GM18526 (cell line): ENCODE results near the gene TLX2.

ENCODE experiments used
- POLR2A ChIP-seq: IDR thresholded peaks from 3 replicates; pipeline ENCODE4 v1.6.1; 2011; ENCODE audit not compliant: insufficient read length; ENCODE audit errors: extremely low read depth

TLX2 gene

DNA sequence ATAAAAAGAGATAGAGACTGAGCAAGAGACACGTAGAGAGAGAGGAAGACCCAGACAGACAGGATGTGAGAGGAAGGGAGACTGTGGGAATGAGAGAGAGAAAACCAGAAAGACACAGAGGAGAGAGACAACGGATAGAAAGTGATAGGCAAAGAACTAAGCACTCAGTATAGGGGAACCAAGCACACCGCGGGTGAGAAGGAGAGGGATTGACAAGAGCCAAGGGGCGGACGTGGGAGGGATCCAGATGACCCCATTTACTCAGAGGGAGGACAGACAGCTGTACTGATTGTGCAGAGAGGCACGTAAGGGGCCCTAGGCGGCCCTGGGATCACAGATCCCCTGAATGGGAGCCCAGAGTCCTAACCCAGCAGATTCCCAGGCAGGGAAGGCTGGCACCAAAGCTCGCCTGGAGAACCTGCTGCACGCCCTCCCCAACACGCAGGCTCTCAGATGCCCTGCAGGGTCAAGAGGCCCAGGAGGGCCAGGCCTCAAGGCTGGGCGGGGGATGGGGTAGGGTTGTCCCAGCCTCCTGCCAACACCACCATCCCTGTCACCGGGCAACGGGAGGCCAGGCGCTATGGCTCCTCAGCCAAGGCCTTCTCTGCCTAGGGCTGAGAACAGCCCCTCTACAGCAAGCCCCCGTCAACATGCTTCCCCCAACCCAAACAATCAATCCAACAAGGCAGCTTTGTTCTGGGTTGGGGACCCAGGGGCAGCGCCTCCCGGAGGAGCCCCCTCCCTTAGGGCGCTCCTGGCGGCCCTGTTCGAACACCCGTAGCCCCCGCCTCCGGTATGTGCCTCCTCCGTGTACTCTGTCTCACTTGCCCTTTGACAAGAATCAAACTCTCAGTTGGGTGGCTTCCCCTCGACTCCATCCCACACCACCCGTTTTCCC is 38.9 kb downstream of the TLX2 start:
- no peak for TF ChIP-seq POLR2A

GRCh38 chr2:74553892-74554819 is 39.9 kb downstream of the TLX2 start, which contains the start of the genes DOK1 and LOXL3:
TSS of gene DOK1 (plus strand) at chr2:74554720. CDS start at chr2:74554755, 35 bp downstream.
TSS of gene LOXL3 (minus strand) at chr2:74553942. CDS start at chr2:74552634, 1,308 bp downstream.
- peak; percentile 68 for TF ChIP-seq POLR2A

DNA sequence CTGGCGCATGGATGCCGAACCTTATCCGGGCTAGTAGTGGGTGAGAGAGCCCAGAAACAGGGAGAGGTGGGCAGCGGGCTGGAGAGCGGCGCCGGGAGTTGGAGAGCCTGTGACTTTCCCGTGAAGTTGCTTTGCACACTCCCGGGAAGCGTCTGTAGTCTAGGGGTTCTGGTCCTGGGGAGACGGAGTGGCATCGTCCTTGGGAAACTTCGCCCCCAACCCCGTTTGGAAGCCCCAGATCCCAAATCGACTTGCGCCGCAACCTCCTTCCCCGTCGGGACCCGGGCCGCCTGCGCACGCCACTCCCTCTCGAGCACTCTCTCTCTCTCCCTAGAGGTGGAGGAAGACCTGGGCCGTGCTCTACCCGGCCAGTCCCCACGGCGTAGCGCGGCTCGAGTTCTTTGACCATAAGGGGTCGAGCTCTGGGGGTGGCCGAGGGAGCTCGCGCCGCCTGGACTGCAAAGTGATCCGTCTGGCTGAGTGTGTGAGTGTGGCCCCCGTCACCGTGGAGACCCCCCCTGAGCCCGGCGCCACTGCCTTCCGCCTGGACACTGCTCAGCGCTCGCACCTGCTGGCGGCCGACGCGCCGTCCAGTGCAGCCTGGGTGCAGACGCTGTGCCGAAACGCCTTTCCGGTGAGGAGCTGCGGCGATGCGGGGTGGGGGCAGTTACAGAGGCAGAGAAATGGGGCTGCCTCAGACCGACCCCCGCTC is 40.7 kb downstream of the TLX2 start:
- TF ChIP-seq POLR2A, result peak; percentile 21

GRCh38 chr2:74555610-74556103 is 41.4 kb downstream of the TLX2 start:
- TF ChIP-seq POLR2A, result no peak

DNA sequence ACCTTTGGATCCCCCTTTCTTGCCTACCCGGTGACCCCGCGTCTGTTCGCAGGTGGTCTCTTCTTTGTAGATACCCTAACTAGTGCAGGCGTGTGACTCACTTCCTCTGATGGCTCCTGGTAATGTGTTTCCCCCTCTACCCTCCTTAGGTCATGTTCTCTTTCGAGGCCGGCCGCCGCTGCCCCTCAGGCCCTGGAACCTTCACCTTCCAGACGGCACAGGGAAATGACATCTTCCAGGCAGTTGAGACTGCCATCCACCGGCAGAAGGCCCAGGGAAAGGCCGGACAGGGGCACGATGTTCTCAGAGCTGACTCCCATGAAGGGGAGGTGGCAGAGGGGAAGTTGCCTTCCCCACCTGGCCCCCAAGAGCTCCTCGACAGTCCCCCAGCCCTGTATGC is 41.9 kb downstream of the TLX2 start:
- no peak for TF ChIP-seq POLR2A

DNA sequence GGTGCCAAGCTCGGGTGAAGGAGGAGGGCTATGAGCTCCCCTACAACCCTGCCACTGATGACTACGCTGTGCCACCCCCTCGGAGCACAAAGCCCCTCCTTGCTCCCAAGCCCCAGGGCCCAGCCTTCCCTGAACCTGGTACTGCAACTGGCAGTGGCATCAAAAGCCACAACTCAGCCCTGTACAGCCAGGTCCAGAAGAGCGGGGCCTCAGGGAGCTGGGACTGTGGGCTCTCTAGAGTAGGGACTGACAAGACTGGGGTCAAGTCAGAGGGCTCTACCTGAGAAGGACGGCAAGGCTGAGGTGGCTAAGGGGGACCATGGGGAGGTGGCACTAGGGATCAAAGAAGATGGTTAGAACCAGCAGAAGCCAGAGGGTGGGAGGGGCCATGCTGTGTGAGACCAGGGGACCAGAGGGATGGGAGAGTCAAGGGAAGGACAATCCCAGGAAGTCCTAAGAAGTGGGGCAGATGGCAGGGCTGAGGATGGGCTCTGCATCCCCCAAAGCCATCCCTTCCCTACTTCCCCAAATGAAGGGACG is 42.7 kb downstream of the TLX2 start:
- no peak for TF ChIP-seq POLR2A

DNA sequence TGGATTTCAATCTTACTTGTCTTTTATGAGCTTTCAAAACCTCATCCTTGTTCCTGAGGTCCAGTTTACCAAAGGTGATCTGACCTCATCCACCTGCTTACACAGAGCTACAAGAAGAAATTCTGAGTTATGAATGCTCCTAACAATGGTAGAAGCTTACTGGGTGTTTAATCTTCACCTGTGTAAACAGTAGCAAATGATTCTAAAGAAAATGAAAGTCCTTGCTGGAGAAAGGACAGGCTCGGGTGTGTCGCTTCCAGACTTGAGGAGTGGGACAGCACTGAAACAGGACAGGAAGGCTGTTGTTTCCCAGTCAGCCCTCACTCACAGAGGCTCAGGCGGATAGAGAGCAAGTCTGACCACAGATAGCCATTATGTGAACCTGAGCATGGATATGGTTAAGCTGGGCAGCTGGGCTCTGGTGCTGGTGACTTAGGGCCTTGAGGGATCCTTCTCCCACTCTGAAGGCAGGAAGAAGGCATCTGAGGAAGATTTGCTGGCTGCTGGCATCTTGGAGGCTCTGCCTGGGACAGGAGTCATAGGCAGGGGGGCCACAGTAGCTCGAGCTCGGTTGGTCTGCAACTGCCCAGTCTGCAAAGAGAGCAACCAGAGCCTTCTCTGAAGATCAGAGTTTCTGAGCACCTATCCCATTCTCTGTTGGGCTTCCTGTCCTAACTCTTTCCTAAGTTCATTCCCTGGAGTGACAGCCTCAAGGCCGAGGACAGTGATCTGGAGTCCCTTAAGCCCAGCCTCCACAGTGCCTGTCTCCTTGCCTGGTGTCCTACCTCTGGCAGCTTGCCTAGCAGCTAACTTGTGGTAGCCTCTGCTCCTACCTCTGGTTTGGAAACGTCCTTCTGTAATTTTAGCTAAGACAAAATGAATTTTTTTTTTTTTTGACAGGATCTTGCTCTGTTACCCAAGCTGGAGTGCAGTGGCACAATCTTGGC is 44.3 kb downstream of the TLX2 start:
- no peak for TF ChIP-seq POLR2A

DNA sequence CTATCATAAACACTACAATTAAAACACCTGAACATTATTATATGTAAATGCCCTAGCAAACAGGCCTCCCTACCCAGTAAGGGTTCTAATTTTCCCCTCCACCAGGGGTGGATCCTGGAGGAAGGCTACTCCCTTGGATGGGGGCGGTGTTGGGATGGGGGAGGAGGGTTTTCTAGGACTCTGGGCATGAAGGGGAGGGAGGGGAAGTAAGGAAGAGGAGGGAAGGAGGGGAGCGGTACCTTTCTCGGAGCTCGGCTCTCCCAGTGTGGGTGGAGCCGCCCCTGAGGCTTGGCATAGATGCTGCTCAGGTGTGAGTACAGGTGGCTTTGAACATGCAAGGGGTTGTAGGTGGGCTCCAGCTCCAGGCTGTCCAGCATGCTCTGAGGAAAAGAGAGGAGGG is 45.7 kb downstream of the TLX2 start:
- TF ChIP-seq POLR2A, result no peak

DNA sequence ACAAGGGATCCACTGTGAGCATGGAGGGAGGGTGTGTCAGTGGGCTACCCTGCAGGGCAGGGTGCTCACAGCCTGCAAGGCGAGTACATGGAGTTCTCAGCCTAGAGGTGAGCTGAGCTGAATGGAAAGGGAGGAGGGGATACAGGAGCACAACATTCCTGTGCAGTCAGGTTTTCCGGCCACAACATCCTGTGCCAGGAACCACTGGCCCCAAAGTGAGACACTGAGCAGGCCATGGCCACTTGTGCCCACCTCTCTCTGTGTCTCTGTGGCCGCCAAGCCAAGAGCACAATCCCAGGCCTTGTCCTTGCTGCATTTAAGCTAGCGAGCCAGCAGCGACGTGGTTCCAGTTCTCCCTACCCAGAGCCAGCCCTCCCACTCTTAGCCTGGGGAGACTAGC is 46.3 kb downstream of the TLX2 start:
- TF ChIP-seq POLR2A, result no peak

DNA sequence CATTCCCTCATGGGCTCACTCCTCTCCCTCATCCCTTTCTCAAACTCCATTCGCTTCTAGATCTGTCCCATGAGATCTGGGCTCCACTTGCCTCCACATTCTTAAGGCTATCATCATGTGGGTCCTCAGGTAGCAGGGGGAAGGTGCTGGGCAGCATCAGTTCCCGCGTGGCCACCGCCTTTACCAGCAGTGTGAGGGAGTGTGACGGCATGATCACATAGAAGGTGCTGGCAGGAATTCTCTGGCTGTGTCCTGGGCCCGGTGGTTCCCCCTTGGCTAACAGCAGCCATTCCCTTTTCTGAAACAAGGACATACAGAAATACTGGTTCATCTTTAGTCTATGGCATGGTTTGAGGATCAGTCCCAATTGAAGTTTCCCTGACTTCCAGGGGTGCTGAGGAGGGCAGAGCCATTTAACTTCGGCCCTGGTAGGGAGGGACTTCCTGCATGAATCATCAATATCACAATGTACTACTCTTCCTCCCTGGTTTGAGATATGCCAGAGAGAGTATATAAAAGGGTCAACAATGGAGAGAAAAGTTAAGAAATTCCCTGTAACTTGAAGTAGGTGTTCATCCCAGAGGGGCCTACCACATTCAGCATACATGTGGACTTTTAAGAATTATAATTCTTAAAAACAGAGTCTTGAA is 48.0 kb downstream of the TLX2 start:
- TF ChIP-seq POLR2A, result no peak

DNA sequence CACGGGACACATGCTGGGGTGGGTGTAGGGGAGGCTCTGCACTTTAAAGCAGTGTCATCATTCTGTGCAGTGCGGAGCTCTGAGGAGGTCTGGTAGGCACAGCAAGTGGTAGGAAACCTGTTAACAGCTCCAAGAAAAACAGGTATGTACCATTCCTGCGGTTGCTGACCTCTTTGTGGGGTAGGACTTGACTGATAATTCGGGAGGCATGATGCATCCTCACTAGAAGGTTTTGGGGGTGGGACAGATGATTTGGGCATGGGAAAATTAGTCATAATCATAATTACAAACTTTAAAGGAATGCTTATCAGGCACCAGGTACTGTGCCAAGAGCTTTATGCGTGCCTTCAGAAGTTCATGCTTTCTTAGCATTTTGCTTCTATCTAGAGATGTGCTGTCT is 50.0 kb downstream of the TLX2 start:
- TF ChIP-seq POLR2A, result no peak

- no peak for TF ChIP-seq POLR2A
These were observed 52.0 kb downstream of the TLX2 start for GRCh38 chr2:74566076-74566753.

GRCh38 chr2:74566754-74567085 is 52.5 kb downstream of the TLX2 start:
- TF ChIP-seq POLR2A, result no peak
